ENCODE results near the gene INS. TPM values are rescaled to one million over a fixed set of nuclear protein-coding genes. Genes with fewer than 3 reads are reported as not detected.

INS gene
- total and polyA plus RNA-seq, 2 of the 13 experiments (the other 11 are each of a cell fraction or from before 2014, with no cell fraction given) = not detected

GRCh38 chr11:2128511-2129307, 32.3 kb downstream of the INS start (continued):
- TF ChIP-seq NFE2L2 (IDR thresholded peaks at IDR 0.05; ENCODE audit: low read length) = no peak
- TF ChIP-seq REST (IDR thresholded peaks at IDR 0.05; ENCODE audit: borderline replicate concordance in 1 of 2, low read depth in 1 of 2, low read length in 2 of 2) = peak in 1 of 2 experiments; percentile 6; a peak in 1 of 4 replicates
- TF ChIP-seq SCMH1 (CRISPR knock-in tag; IDR thresholded peaks at IDR 0.05; ENCODE audit: borderline replicate concordance) = no peak
- no peak for TF ChIP-seq SRSF4 (IDR thresholded peaks at IDR 0.05; ENCODE audit: low read depth, low read length, poor library complexity, severe bottlenecking)
- peak; percentile 47; the same call in 1 of the 2 replicates for TF ChIP-seq ZBTB20 (CRISPR knock-in tag; IDR thresholded peaks at IDR 0.05; ENCODE audit: borderline replicate concordance, low read depth)
- no peak for TF ChIP-seq ZBTB34 (CRISPR knock-in tag; IDR thresholded peaks at IDR 0.05)
- TF ChIP-seq TERF1 (CRISPR knock-in tag; IDR thresholded peaks at IDR 0.05) = peak; percentile 87
- TF ChIP-seq ZNF691 (CRISPR knock-in tag; IDR thresholded peaks at IDR 0.05; ENCODE audit: borderline replicate concordance, low read depth) = no peak
- peak; percentile 91 for TF ChIP-seq HNRNPL (IDR thresholded peaks at IDR 0.05; ENCODE audit: low read depth, low read length)
- TF ChIP-seq KMT2A (CRISPR knock-in tag; IDR thresholded peaks at IDR 0.05) = no peak
- peak; percentile 40; the same call in 1 of the 2 replicates for TF ChIP-seq THAP11 (CRISPR knock-in tag; IDR thresholded peaks at IDR 0.05)
- TF ChIP-seq ZC3H4 (CRISPR knock-in tag; IDR thresholded peaks at IDR 0.05; ENCODE audit: borderline replicate concordance) = peak; percentile 52; the same call in 1 of the 2 replicates
- TF ChIP-seq NCOA1 (CRISPR knock-in tag; IDR thresholded peaks at IDR 0.05) = 0 out of 2 replicates have a peak, but pooled peaks have one; percentile 15
- peak; percentile 35; the same call in 1 of the 2 replicates for TF ChIP-seq ZNF253 (CRISPR knock-in tag; IDR thresholded peaks at IDR 0.05; ENCODE audit: borderline replicate concordance)
- TF ChIP-seq NFE2L1 (CRISPR knock-in tag; IDR thresholded peaks at IDR 0.05; ENCODE audit: borderline replicate concordance) = no peak
- no peak for TF ChIP-seq E2F2 (CRISPR knock-in tag; IDR thresholded peaks at IDR 0.05; ENCODE audit: borderline replicate concordance)
- TF ChIP-seq ARNTL (CRISPR knock-in tag; IDR thresholded peaks at IDR 0.05) = peak; percentile 8; the same call in 1 of the 2 replicates
- TF ChIP-seq MIER3 (CRISPR knock-in tag; IDR thresholded peaks at IDR 0.05; ENCODE audit: borderline replicate concordance) = peak; percentile 25; the same call in 1 of the 2 replicates

Data from HepG2 (cell line).